HepG2 (cell line): ENCODE results near the gene GNMT. TPM values are rescaled to one million over a fixed set of nuclear protein-coding genes. Genes with fewer than 3 reads are reported as not detected.

ENCODE experiments used
- CBX1 ChIP-seq: IDR thresholded peaks from one replicate; pipeline ENCODE4 v1.6.1; 2016; ENCODE audit warnings: antibody characterized with exemption, low read depth
- CEBPB ChIP-seq: IDR thresholded peaks from 2 replicates; pipeline ENCODE4 v1.6.1; 2011; ENCODE audit warnings: low read depth, low read length, improper control_type of control experiment, borderline replicate concordance
- EEA1 ChIP-seq: sonication (generic); formaldehyde crosslinking; IDR thresholded peaks from 2 replicates; pipeline ENCODE4 v1.5.1; 2020; ENCODE audit warnings: mild to moderate bottlenecking, missing genetic modification reagents, borderline replicate concordance
- HMGA1 ChIP-seq: sonication (generic); formaldehyde crosslinking; conservative IDR thresholded peaks from 2 replicates; pipeline ENCODE4 v1.4.0; 2020; ENCODE audit warnings: missing genetic modification reagents
- MED13 ChIP-seq: sonication (generic); formaldehyde crosslinking; IDR thresholded peaks from 2 replicates; pipeline ENCODE4 v1.5.0; 2020; ENCODE audit warnings: missing genetic modification reagents
- NCOR1 ChIP-seq: fragments of 200-600 bp; sonication (generic); IDR thresholded peaks from 2 replicates; pipeline ENCODE4 v1.7.0; 2017; ENCODE audit warnings: antibody characterized with exemption, low read length, borderline replicate concordance
- RFX5 ChIP-seq: IDR thresholded peaks from 2 replicates; pipeline ENCODE4 v1.6.1; 2011; ENCODE audit warnings: low read depth, low read length, improper control_type of control experiment
- RNF219 ChIP-seq: sonication (generic); formaldehyde crosslinking; IDR thresholded peaks from 2 replicates; pipeline ENCODE4 v1.5.0; 2020; ENCODE audit warnings: mild to moderate bottlenecking, missing genetic modification reagents
- TARDBP ChIP-seq: sonication (generic); formaldehyde crosslinking; IDR thresholded peaks from 2 replicates; pipeline ENCODE4 v1.8.0; 2022; ENCODE audit warnings: mild to moderate bottlenecking, missing genetic modification reagents
- TRAFD1 ChIP-seq: sonication (generic); formaldehyde crosslinking; IDR thresholded peaks from 2 replicates; pipeline ENCODE4 v1.5.1; 2020; ENCODE audit warnings: missing genetic modification reagents, mild to moderate bottlenecking, borderline replicate concordance
- ZBTB8A ChIP-seq: sonication (generic); formaldehyde crosslinking; IDR thresholded peaks from 2 replicates; pipeline ENCODE4 v1.4.0; 2020; ENCODE audit warnings: mild to moderate bottlenecking, low read depth, missing genetic modification reagents, borderline replicate concordance
- ZFX ChIP-seq: sonication (generic); formaldehyde crosslinking; IDR thresholded peaks from 2 replicates; pipeline ENCODE4 v1.4.0; 2020; ENCODE audit warnings: mild to moderate bottlenecking, low read depth, missing genetic modification reagents, moderate library complexity
- ZFY ChIP-seq: sonication (generic); formaldehyde crosslinking; IDR thresholded peaks from 2 replicates; pipeline ENCODE4 v1.4.0; 2020; ENCODE audit warnings: missing genetic modification reagents
- ZGPAT ChIP-seq: IDR thresholded peaks from 2 replicates; pipeline ENCODE4 v1.6.1; 2016; ENCODE audit warnings: mild to moderate bottlenecking
- ZNF264 ChIP-seq: sonication (generic); formaldehyde crosslinking; IDR thresholded peaks from 2 replicates; pipeline ENCODE4 v1.4.0; 2020; ENCODE audit warnings: missing genetic modification reagents
- ZNF570 ChIP-seq: sonication (generic); formaldehyde crosslinking; IDR thresholded peaks from 2 replicates; pipeline ENCODE4 v1.4.0; 2020; ENCODE audit warnings: mild to moderate bottlenecking, missing genetic modification reagents, borderline replicate concordance
- ZNF713 ChIP-seq: sonication (generic); formaldehyde crosslinking; IDR thresholded peaks from 2 replicates; pipeline ENCODE4 v1.4.0; 2020; ENCODE audit warnings: mild to moderate bottlenecking, missing genetic modification reagents
- ZNF746 ChIP-seq: sonication (generic); formaldehyde crosslinking; IDR thresholded peaks from 2 replicates; pipeline ENCODE4 v1.8.0; 2022; ENCODE audit warnings: mild to moderate bottlenecking, missing genetic modification reagents
- polyA plus RNA-seq, 8 experiments: library from polyadenylated mRNA; depleted of rRNA in 3 of 8; stranded (reverse) in 7 of 8; unstranded in 1 of 8; fragments of >200 nt; fragmentation: Illumina TruSeq in 4 of 8; extraction: Trizol in 4 of 8; gene quantifications; 2 replicates each; pipeline versions ENCODE4 v1.2.1 to v1.2.3, GENCODE V29; 2011 to 2016; ENCODE audit warnings: low read depth in 4 of 8, missing spikeins in 1 of 8, mixed read lengths in 1 of 8; ENCODE audit not compliant: insufficient read depth in 1 of 8
- total RNA-seq, 5 experiments: library from RNA; depleted of rRNA; stranded (reverse); fragments of >200 nt; fragmentation: Illumina TruSeq; extraction: Trizol; gene quantifications; 2 replicates each; pipeline ENCODE4 v1.2.3, GENCODE V29; 2016; ENCODE audit warnings: low read depth in 1 of 5

The GNMT gene
- total and polyA plus RNA-seq, 2 of the 13 experiments (the other 11 are each of a cell fraction or from before 2014, with no cell fraction given) = 2.8 to 7.0 TPM

- TF ChIP-seq TRAFD1 (CRISPR knock-in tag) (peak; percentile 61; the same call in 1 of the 2 replicates), CEBPB (no peak), HMGA1 (CRISPR knock-in tag) (no peak), CBX1 (peak; percentile 97), ZNF264 (CRISPR knock-in tag) (peak; percentile 77; the same call in 1 of the 2 replicates), NCOR1 (peak; percentile 45; the same call in 1 of the 2 replicates), ZNF713 (CRISPR knock-in tag) (peak; percentile 54), TARDBP (CRISPR knock-in tag) (peak; percentile 96), RFX5 (peak; percentile 73), ZFY (peak; percentile 96), ZNF570 (CRISPR knock-in tag) (peak; percentile 92; the same call in 1 of the 2 replicates), ZGPAT (CRISPR knock-in tag) (peak; percentile 99), MED13 (CRISPR knock-in tag) (no peak), EEA1 (no peak), ZBTB8A (peak; percentile 93), ZFX (peak; percentile 95), ZNF746 (CRISPR knock-in tag) (peak; percentile 97), RNF219 (CRISPR knock-in tag) (0 out of 2 replicates have a peak, but pooled peaks have one; percentile 86)
Measured at GRCh38 chr6:42928986-42929820, 31.4 kb upstream of the GNMT start, which contains the start of gene CNPY3 (continued).
